HUDEP-2 (cell line): ENCODE results near the gene TBC1D30.
"Not testable (repeated sequence)": the region's sequence is repeated elsewhere in the genome, so short reads cannot be mapped to it uniquely, and the experiment has no call there.

ENCODE experiments used
- DNase-seq, 76 experiments: peaks; one replicate each; lab custom pipeline; 2025; ENCODE audit not compliant: unreplicated experiment in 76 of 76; lab: John Stamatoyannopoulos, UW

Gene TBC1D30

GRCh38 chr12:64848409-64848808, 24.0 kb downstream of the TBC1D30 start:
- not testable (repeated sequence) for DNase-seq

GRCh38 chr12:64858882-64859605, 34.6 kb downstream of the TBC1D30 start:
- no peak for DNase-seq

GRCh38 chr12:64860446-64860998, 36.1 kb downstream of the TBC1D30 start:
- no peak for DNase-seq

GRCh38 chr12:64864319-64864718, 39.9 kb downstream of the TBC1D30 start:
- no peak for DNase-seq

GRCh38 chr12:64875186-64875585, 50.7 kb downstream of the TBC1D30 start:
- no peak for DNase-seq

- DNase-seq = no peak
These were observed 52.1 kb downstream of the TBC1D30 start for GRCh38 chr12:64876388-64877071.

GRCh38 chr12:64877363-64878004, 53.0 kb downstream of the TBC1D30 start:
- no peak for DNase-seq

- no peak for DNase-seq
These were observed 58.2 kb downstream of the TBC1D30 start for GRCh38 chr12:64882687-64883086.

- no peak for DNase-seq
These were observed 59.1 kb downstream of the TBC1D30 start for GRCh38 chr12:64883264-64884163.

- DNase-seq = no peak
These were observed 59.7 kb downstream of the TBC1D30 start for GRCh38 chr12:64884164-64884542.

- DNase-seq = no peak
These were observed 60.3 kb downstream of the TBC1D30 start for GRCh38 chr12:64884728-64885127.

GRCh38 chr12:64889434-64890216, 65.2 kb downstream of the TBC1D30 start:
- no peak for DNase-seq

GRCh38 chr12:64890873-64891468, 66.5 kb downstream of the TBC1D30 start:
- peak in 22 of 76 experiments; percentile 3 to 54 (median 20) for DNase-seq

GRCh38 chr12:64891629-64892028, 67.2 kb downstream of the TBC1D30 start:
- DNase-seq = no peak

- no peak for DNase-seq
These were observed 68.1 kb downstream of the TBC1D30 start for GRCh38 chr12:64892561-64892960.

GRCh38 chr12:64893961-64894360, 69.5 kb downstream of the TBC1D30 start:
- DNase-seq = no peak

- DNase-seq = no peak
These were observed 70.5 kb downstream of the TBC1D30 start for GRCh38 chr12:64894827-64895475.

GRCh38 chr12:64895526-64895925, 71.1 kb downstream of the TBC1D30 start:
- DNase-seq = no peak

- no peak for DNase-seq
These were observed 76.1 kb downstream of the TBC1D30 start for GRCh38 chr12:64900540-64900939.
